Fibroblast of skin of scalp (primary cell): Measurements from ENCODE around the gene PRSS2.

ENCODE experiments used
- DNase-seq: peaks from one replicate; pipeline ENCODE4 v3.0.0-alpha.2; 2013

PRSS2 gene

GRCh38 chr7:142787034-142787768 lies 16.4 kb downstream of the PRSS2 start:
- DNase-seq, result no peak

GRCh38 chr7:142787783-142788182 lies 17.0 kb downstream of the PRSS2 start:
- DNase-seq, result no peak

- no peak for DNase-seq
Measured at GRCh38 chr7:142788303-142789289, 17.8 kb downstream of the PRSS2 start.

GRCh38 chr7:142789441-142789840 lies 18.7 kb downstream of the PRSS2 start:
- DNase-seq, result no peak

- DNase-seq, result no peak
Measured at GRCh38 chr7:142790056-142790455, 19.3 kb downstream of the PRSS2 start.

- peak; percentile 20 for DNase-seq
Measured at GRCh38 chr7:142790555-142790954, 19.8 kb downstream of the PRSS2 start.

- no peak for DNase-seq
Measured at GRCh38 chr7:142791502-142791901, 20.7 kb downstream of the PRSS2 start.

GRCh38 chr7:142792129-142792528 lies 21.4 kb downstream of the PRSS2 start:
- no peak for DNase-seq

GRCh38 chr7:142792593-142792992 lies 21.8 kb downstream of the PRSS2 start:
- DNase-seq, result no peak

- no peak for DNase-seq
Measured at GRCh38 chr7:142793156-142793555, 22.4 kb downstream of the PRSS2 start.

GRCh38 chr7:142795339-142795863 lies 24.6 kb downstream of the PRSS2 start:
- no peak for DNase-seq

- no peak for DNase-seq
Measured at GRCh38 chr7:142796001-142796500, 25.3 kb downstream of the PRSS2 start.

- DNase-seq, result no peak
Measured at GRCh38 chr7:142796501-142797390, 26.0 kb downstream of the PRSS2 start.

GRCh38 chr7:142797391-142798377 lies 26.9 kb downstream of the PRSS2 start:
- no peak for DNase-seq

GRCh38 chr7:142798451-142799436 lies 28.0 kb downstream of the PRSS2 start:
- no peak for DNase-seq

GRCh38 chr7:142799437-142799835 lies 28.7 kb downstream of the PRSS2 start:
- DNase-seq, result no peak

- DNase-seq, result no peak
Measured at GRCh38 chr7:142800088-142800487, 29.3 kb downstream of the PRSS2 start.

- no peak for DNase-seq
Measured at GRCh38 chr7:142800699-142801260, 30.0 kb downstream of the PRSS2 start.
